Endothelial cell (in vitro differentiated cells): Measurements from ENCODE around the gene TBC1D8. TPM values are rescaled to one million over a fixed set of nuclear protein-coding genes. Genes with fewer than 3 reads are reported as not detected.
A peak's percentile ranks its signal among the peaks of the same experiment; 100 is the strongest.

Source experiments
- DNase-seq: peaks from one replicate; pipeline ENCODE4 v3.0.0; 2021; ENCODE audit warnings: low spot score
- H3K27ac Mint-ChIP-seq: one replicate; pipeline ENCODE4 v1.8.0; 2021; ENCODE audit warnings: mixed read lengths, inconsistent platforms; ENCODE audit not compliant: unreplicated experiment
- H3K27me3 Mint-ChIP-seq: one replicate; pipeline ENCODE4 v1.8.0; 2021; ENCODE audit warnings: mild to moderate bottlenecking, moderate library complexity, mixed read lengths, inconsistent platforms; ENCODE audit not compliant: unreplicated experiment
- H3K36me3 Mint-ChIP-seq: one replicate; pipeline ENCODE4 v1.8.0; 2021; ENCODE audit warnings: mild to moderate bottlenecking, low read depth, mixed read lengths, inconsistent platforms; ENCODE audit not compliant: unreplicated experiment
- H3K4me1 Mint-ChIP-seq: one replicate; pipeline ENCODE4 v1.8.0; 2021; ENCODE audit warnings: mild to moderate bottlenecking, mixed read lengths, inconsistent platforms; ENCODE audit not compliant: unreplicated experiment
- H3K4me3 Mint-ChIP-seq: one replicate; pipeline ENCODE4 v1.8.0; 2021; ENCODE audit warnings: mild to moderate bottlenecking, mixed read lengths, inconsistent platforms; ENCODE audit not compliant: unreplicated experiment
- H3K9me3 Mint-ChIP-seq: one replicate; pipeline ENCODE4 v1.8.0; 2021; ENCODE audit warnings: mixed read lengths, inconsistent platforms; ENCODE audit not compliant: unreplicated experiment
- total RNA-seq: library from RNA; stranded (reverse); fragmentation: NEBNext Ultra II Directional; extraction: Animal tissue kit (Norgen Biotek cat#: 25700); gene quantifications from one replicate; pipeline ENCODE4 v1.2.1, GENCODE V29; 2021; ENCODE audit not compliant: unreplicated experiment
- TF ChIP-seq, protein P1 (sequence below): fragments of 200-600 bp; sonication (generic); IDR thresholded peaks from one replicate; pipeline ENCODE4 v1.5.0; 2021; ENCODE audit warnings: antibody characterized with exemption; ENCODE audit not compliant: unreplicated experiment

Gene TBC1D8
- total RNA-seq, 1 donor from 2014 or later, result 27.5 TPM

DNA sequence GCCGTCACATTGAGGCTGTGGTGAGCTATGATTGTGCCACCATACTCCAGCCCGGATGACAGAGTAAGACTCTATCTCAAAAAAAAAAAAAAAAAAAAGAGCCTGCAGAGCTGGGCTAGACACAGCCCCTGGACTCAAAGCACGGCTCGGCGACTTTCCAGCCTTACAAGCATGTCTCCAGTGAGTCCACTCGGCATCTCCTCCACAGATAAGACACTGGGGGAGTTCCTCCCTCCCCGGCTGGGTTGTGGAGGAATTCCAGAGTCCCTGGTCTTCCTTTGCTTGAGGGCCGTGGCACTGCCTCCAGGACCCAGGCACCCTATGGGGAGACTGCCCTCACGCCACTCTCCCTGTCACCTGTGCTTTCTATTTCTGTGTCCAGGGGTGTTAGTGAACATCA is 180.0 kb downstream of the TBC1D8 start:
- Mint-ChIP-seq H3K4me3 (no peak overlapping the region), H3K9me3 (no peaks in the 10 kb centered on the region), H3K27me3 (peaks cover 12% of the 10 kb centered on the region), H3K36me3 (peaks cover 50% of the 10 kb centered on the region), H3K4me1 (no peaks in the 10 kb centered on the region), H3K27ac (no peak overlapping the region)
- TF ChIP-seq, protein P1, sequence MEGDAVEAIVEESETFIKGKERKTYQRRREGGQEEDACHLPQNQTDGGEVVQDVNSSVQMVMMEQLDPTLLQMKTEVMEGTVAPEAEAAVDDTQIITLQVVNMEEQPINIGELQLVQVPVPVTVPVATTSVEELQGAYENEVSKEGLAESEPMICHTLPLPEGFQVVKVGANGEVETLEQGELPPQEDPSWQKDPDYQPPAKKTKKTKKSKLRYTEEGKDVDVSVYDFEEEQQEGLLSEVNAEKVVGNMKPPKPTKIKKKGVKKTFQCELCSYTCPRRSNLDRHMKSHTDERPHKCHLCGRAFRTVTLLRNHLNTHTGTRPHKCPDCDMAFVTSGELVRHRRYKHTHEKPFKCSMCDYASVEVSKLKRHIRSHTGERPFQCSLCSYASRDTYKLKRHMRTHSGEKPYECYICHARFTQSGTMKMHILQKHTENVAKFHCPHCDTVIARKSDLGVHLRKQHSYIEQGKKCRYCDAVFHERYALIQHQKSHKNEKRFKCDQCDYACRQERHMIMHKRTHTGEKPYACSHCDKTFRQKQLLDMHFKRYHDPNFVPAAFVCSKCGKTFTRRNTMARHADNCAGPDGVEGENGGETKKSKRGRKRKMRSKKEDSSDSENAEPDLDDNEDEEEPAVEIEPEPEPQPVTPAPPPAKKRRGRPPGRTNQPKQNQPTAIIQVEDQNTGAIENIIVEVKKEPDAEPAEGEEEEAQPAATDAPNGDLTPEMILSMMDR, result no peak
- DNase-seq, result no peak

DNA sequence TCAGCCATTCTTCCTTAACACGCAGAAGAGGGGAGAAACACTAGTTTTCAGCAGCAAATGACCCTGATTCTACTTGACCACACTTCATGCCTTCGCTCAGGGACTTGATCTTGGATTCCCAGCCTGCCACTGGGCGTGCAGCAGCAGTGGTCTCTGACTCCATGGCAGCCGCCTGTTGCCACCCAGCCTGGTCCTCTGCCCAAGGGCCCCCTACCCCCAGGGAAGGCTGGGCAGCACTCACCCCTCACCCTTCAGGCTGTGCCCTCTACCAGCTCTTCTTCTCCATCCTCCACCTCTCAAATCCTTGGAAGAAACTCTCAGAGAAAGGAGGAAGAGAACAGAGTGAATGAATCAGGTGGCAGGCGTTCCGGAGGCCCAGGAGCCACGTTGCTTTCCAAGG is 181.2 kb downstream of the TBC1D8 start:
- Mint-ChIP-seq H3K27ac (no peak overlapping the region), H3K36me3 (peaks cover 41% of the 10 kb centered on the region)

DNA sequence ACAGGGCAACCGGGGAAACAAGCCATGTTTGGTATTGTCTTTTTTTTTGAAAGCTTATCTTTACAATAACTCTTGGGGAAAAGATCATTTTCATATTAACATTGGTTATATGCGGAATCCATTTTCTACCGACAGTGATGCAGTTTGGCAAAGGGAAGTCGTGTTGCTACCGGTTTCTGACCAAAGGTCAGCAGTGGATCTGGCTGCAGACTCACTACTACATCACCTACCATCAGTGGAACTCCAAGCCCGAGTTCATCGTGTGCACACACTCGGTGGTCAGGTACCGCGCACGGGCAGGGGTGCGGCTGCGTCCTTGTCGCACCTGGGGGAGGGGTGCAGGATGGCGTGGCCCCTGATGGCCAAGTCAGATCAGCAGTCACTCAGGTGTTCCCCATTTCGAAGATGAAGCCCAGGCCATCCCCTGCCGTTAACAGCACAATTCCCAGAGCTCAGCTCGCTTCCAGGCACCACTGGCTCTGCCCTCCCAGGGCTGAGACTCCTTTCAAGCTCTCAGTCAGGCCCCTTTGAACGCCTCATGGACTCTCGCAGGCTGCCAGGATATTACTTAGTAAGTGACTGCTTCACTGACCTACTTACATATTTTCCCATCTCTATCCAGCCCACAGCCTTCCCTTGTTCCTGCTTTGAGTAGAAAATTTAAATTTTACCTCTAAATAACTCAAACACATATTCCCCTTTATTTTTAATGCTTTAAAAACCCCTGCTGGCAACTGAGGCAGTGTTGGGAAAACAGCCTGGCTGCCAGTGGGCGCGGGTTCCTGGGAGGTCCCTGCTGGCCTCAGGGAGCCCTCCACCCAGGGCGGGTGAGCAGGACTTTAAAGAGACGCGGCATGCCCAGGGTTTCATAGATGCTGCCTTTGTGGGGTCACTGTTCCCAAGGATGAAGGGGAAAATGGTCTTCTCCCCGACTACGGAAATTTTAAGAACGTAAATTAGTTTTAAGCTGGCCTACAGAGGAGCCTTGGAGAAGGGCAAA is 182.7 kb downstream of the TBC1D8 start:
- Mint-ChIP-seq H3K4me3 (no peak overlapping the region), H3K9me3 (no peaks in the 10 kb centered on the region), H3K4me1 (peaks cover 2% of the 10 kb centered on the region), H3K27ac (peak overlapping the region; percentile 17), H3K36me3 (peaks cover 36% of the 10 kb centered on the region), H3K27me3 (peaks cover 8% of the 10 kb centered on the region)
- TF ChIP-seq, protein P1, result no peak
- DNase-seq, result no peak

More for the DNA sequence above, 181.2 kb downstream of the TBC1D8 start:
- H3K4me3 Mint-ChIP-seq, result peak overlapping the region; percentile 28
- H3K4me1 Mint-ChIP-seq, result no peaks in the 10 kb centered on the region
- peaks cover 9% of the 10 kb centered on the region for H3K27me3 Mint-ChIP-seq
- DNase-seq, result no peak
- H3K9me3 Mint-ChIP-seq, result no peaks in the 10 kb centered on the region
- TF ChIP-seq, protein P1, result no peak

DNA sequence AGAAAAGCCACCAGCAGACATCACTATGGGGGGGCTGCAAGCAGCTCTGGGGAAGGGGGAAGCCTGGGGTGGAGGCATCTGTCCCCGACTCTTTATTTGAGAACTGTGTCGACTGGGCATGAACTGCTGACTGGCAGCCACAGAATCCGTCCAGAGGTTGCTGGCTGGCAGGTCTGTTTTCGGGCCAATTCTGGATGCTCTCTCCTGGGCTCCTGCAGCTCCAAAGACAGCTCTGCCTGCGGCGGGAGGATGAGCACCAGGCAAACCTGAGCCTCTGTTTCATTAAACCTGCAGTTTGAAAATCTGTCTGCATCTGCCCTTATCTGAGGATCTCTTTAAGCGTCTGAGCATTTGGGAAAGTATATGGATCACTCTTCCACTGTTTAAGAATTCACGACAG is 183.5 kb downstream of the TBC1D8 start:
- Mint-ChIP-seq H3K27ac (peak overlapping the region; percentile 17), H3K9me3 (no peaks in the 10 kb centered on the region), H3K27me3 (peaks cover 8% of the 10 kb centered on the region), H3K4me1 (peaks cover 2% of the 10 kb centered on the region), H3K36me3 (peaks cover 32% of the 10 kb centered on the region), H3K4me3 (no peak overlapping the region)
- no peak for DNase-seq
- TF ChIP-seq, protein P1, result no peak

DNA sequence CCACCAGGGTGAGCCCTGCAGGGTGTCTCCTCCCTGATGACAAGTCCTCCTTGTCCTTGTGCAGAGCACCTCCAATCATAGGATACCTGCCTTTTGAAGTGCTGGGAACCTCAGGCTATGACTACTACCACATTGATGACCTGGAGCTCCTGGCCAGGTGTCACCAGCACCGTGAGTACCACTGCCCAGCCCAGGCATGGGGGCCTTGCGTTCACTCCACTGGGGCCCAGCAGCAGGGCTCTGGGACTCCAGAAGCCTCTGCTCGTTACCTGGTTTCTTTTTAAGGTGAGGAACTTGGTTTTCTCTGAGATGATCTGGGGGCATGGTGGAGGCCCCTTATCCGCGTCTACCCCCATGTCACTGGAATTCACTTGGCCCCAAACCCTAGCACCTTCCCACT is 185.6 kb downstream of the TBC1D8 start:
- TF ChIP-seq, protein P1, result no peak
- Mint-ChIP-seq H3K4me1 (peaks cover 2% of the 10 kb centered on the region), H3K4me3 (no peak overlapping the region), H3K36me3 (peaks cover 24% of the 10 kb centered on the region), H3K9me3 (no peaks in the 10 kb centered on the region), H3K27me3 (peaks cover 1% of the 10 kb centered on the region), H3K27ac (no peak overlapping the region)
- DNase-seq, result no peak
